K562 (cell line): Measurements from ENCODE around the gene ATF3. TPM values are rescaled to one million over a fixed set of nuclear protein-coding genes. Genes with fewer than 3 reads are reported as not detected.

ENCODE experiments used
- ARID1B ChIP-seq: fragments of 450-650 bp; IDR thresholded peaks from 2 replicates; pipeline ENCODE4 v1.6.1; 2016; ENCODE audit warnings: antibody characterized with exemption, mild to moderate bottlenecking, inconsistent platforms
- CHD1 ChIP-seq: fragments of 200-600 bp; sonication (generic); IDR thresholded peaks from one replicate; pipeline ENCODE4 v1.6.1; 2012; ENCODE audit warnings: mild to moderate bottlenecking, moderate library complexity, low read length, inconsistent platforms
- DNMT1 ChIP-seq: fragments of 450-650 bp; IDR thresholded peaks from 2 replicates; pipeline ENCODE4 v1.6.1; 2016; ENCODE audit warnings: antibody characterized with exemption, mild to moderate bottlenecking
- E2F5 ChIP-seq: sonication (generic); formaldehyde crosslinking; IDR thresholded peaks from 2 replicates; pipeline ENCODE4 v1.8.0; 2022; ENCODE audit warnings: mild to moderate bottlenecking, missing genetic modification reagents
- EP300 ChIP-seq: IDR thresholded peaks from 2 replicates; pipeline ENCODE4 v1.6.1; 2012; ENCODE audit warnings: low read length, improper control_type of control experiment
- HMBOX1 ChIP-seq: sonication (generic); IDR thresholded peaks from 2 replicates; pipeline ENCODE4 v1.6.1; 2016
- LEF1 ChIP-seq: fragments of 450-650 bp; IDR thresholded peaks from 2 replicates; pipeline ENCODE4 v1.6.1; 2016; ENCODE audit warnings: mild to moderate bottlenecking
- MAX ChIP-seq: sonication (generic); formaldehyde crosslinking; IDR thresholded peaks from 2 replicates; pipeline ENCODE4 v1.9.0; 2022; ENCODE audit warnings: mild to moderate bottlenecking, missing genetic modification reagents
- MCM7 ChIP-seq, 2 experiments: fragments of 450-650 bp; IDR thresholded peaks; 2 replicates each; pipeline ENCODE4 v1.6.1; 2016 to 2018
- SNRNP70 ChIP-seq: fragments of 200-400 bp; formaldehyde crosslinking; optimal IDR thresholded peaks from 2 replicates; pipeline ENCODE3; 2017; ENCODE audit warnings: low read depth, low read length
- STAT6 ChIP-seq: sonication (generic); formaldehyde crosslinking; IDR thresholded peaks from 2 replicates; pipeline ENCODE4 v1.8.1; 2023; ENCODE audit warnings: mild to moderate bottlenecking, missing genetic modification reagents
- SUPT5H ChIP-seq: fragments of 450-650 bp; IDR thresholded peaks from 2 replicates; pipeline ENCODE4 v1.6.1; 2016
- TCF3 ChIP-seq: sonication (generic); formaldehyde crosslinking; IDR thresholded peaks from 2 replicates; pipeline ENCODE4 v1.4.0; 2020; ENCODE audit warnings: mild to moderate bottlenecking, missing genetic modification reagents
- THAP12 ChIP-seq: fragments of 250-450 bp; sonication (Bioruptor Pico); IDR thresholded peaks from 2 replicates; pipeline ENCODE4 v1.9.0; 2021; ENCODE audit warnings: mild to moderate bottlenecking, inconsistent platforms
- ZBTB5 ChIP-seq: fragments of 450-650 bp; IDR thresholded peaks from 2 replicates; pipeline ENCODE4 v1.6.1; 2017; ENCODE audit warnings: antibody characterized with exemption
- ZNF354B ChIP-seq: fragments of 250-450 bp; sonication (Bioruptor Pico); IDR thresholded peaks from 2 replicates; pipeline ENCODE4 v1.4.0; 2020
- ZNF512 ChIP-seq: IDR thresholded peaks from 2 replicates; pipeline ENCODE4 v1.6.1; 2016; ENCODE audit warnings: missing genetic modification characterization, missing compliant biosample characterization
- ZNF584 ChIP-seq: fragments of 200-800 bp; sonication (Bioruptor generic); IDR thresholded peaks from 2 replicates; pipeline ENCODE4 v1.6.1; 2016; ENCODE audit warnings: low read depth, mild to moderate bottlenecking, missing genetic modification characterization, missing compliant biosample characterization
- ZNF586 ChIP-seq: fragments of 450-650 bp; formaldehyde crosslinking; conservative IDR thresholded peaks from 2 replicates; pipeline ENCODE4 v1.4.0; 2020; ENCODE audit warnings: mild to moderate bottlenecking, moderate library complexity
- polyA plus RNA-seq, 8 experiments: library from polyadenylated mRNA; depleted of rRNA in 4 of 8; stranded (reverse) in 5 of 8; unstranded in 3 of 8; fragments of >200 nt; fragmentation: Nextera tagmentation in 2 of 8; fragmentation: Illumina TruSeq in 1 of 8; extraction: Ambion mirVana in 2 of 8; extraction: Trizol in 1 of 8; gene quantifications; 2 replicates each; pipeline versions ENCODE4 v1.2.1 to v1.2.3, GENCODE V29; 2011 to 2014; ENCODE audit warnings: inconsistent platforms in 1 of 8, missing spikeins in 1 of 8
- total RNA-seq, 7 experiments: library from RNA; depleted of rRNA in 6 of 7; stranded (reverse); fragments of >200 nt in 6 of 7; fragmentation: Illumina TruSeq in 2 of 7; extraction: Trizol in 2 of 7; gene quantifications; 2 replicates each; pipeline versions ENCODE4 v1.2.1 to v1.2.3, GENCODE V29; 2011 to 2021; ENCODE audit warnings: low replicate concordance in 1 of 7

Gene ATF3
- total and polyA plus RNA-seq, 9 of the 15 experiments (the other 6 are each of a cell fraction or from before 2014, with no cell fraction given): 3.5 to 28.2 (median 19.8) TPM

GRCh38 chr1:212608392-212608958 lies at the start of gene ATF3 (continued):
- TF ChIP-seq HMBOX1: 0 out of 2 replicates have a peak, but pooled peaks have one; percentile 18
- TF ChIP-seq LEF1: no peak
- TF ChIP-seq E2F5 (CRISPR knock-in tag): peak; percentile 96
- TF ChIP-seq DNMT1: no peak
- peak; percentile 26; the same call in 1 of the 2 replicates for TF ChIP-seq TCF3 (CRISPR knock-in tag)
- no peak for TF ChIP-seq SNRNP70
- TF ChIP-seq THAP12 (CRISPR knock-in tag): peak; percentile 81
- no peak for TF ChIP-seq ZNF512
- peak; percentile 79; the same call in 1 of the 2 replicates for TF ChIP-seq ARID1B
- TF ChIP-seq SUPT5H: peak; percentile 99
- TF ChIP-seq CHD1: peak; percentile 60
- TF ChIP-seq EP300: peak; percentile 81
- TF ChIP-seq ZNF354B (CRISPR knock-in tag): no peak
- TF ChIP-seq ZBTB5: no peak
- no peak for TF ChIP-seq MCM7 (IDR thresholded peaks at IDR 0.05)
- peak; percentile 45 for TF ChIP-seq MAX (CRISPR knock-in tag)
- no peak for TF ChIP-seq STAT6
- TF ChIP-seq ZNF584 (CRISPR knock-in tag): no peak; the same call in 1 of the 2 replicates
- no peak for TF ChIP-seq ZNF586 (CRISPR knock-in tag)
